Activated naive CD4-positive, alpha-beta T cell treated with anti-CD3 and anti-CD28 coated beads, Interleukin-2, amount 50 U/mL, for 72 hours (primary cell): ENCODE data around the gene TCP1. TPM values are rescaled to one million over a fixed set of nuclear protein-coding genes. Genes with fewer than 3 reads are reported as not detected.
"Not testable (repeated sequence)": the region's sequence is repeated elsewhere in the genome, so short reads cannot be mapped to it uniquely, and the experiment has no call there.

Experiments
- ATAC-seq, 2 donors: fragments of 150-1000 bp; cut with Tn5 transposase; 2 replicates each; pipeline ENCODE4 v1.10.0; 2021; ENCODE audit warnings: mild to moderate bottlenecking in 2 of 2, moderate library complexity in 2 of 2
- DNase-seq, 2 donors: peaks; one replicate each; pipeline ENCODE4 v3.0.0; 2021 to 2022; ENCODE audit warnings: low spot score in 2 of 2
- H3K27ac Mint-ChIP-seq, 2 donors: one replicate each; pipeline ENCODE4 v1.8.0; 2022; ENCODE audit warnings: mild to moderate bottlenecking in 2 of 2, mixed read lengths in 2 of 2
- H3K36me3 Mint-ChIP-seq, 2 donors: one replicate each; pipeline ENCODE4 v1.8.0; 2022; ENCODE audit warnings: mixed read lengths in 2 of 2
- H3K9me3 Mint-ChIP-seq, 2 donors: one replicate each; pipeline ENCODE4 v1.8.0; 2022; ENCODE audit warnings: mixed read lengths in 2 of 2
- total RNA-seq, 2 donors: library from RNA; stranded (reverse); gene quantifications; one replicate each; pipeline ENCODE4 v1.2.3, GENCODE V29; 2022

The TCP1 gene
- total RNA-seq, 2 donors from 2014 or later, result 378 to 626 TPM

- Mint-ChIP-seq H3K9me3 (no peaks in the 10 kb centered on the region), H3K27ac (peak overlapping the region; percentile 0 to 37), H3K36me3 (peaks cover 7 to 20% of the 10 kb centered on the region in 2 donors)
- ATAC-seq, result no peak
- no peak for DNase-seq
These were observed 8.2 kb upstream of the TCP1 start for GRCh38 chr6:159797554-159797953.

- DNase-seq, H3K9me3 Mint-ChIP-seq, ATAC-seq: not testable (repeated sequence)
- H3K36me3 Mint-ChIP-seq, result peaks cover 31 to 42% of the 10 kb centered on the region in 2 donors
- peak overlapping the region; percentile 33 to 76 for H3K27ac Mint-ChIP-seq
These were observed 5.6 kb upstream of the TCP1 start for GRCh38 chr6:159794976-159795375.

DNA sequence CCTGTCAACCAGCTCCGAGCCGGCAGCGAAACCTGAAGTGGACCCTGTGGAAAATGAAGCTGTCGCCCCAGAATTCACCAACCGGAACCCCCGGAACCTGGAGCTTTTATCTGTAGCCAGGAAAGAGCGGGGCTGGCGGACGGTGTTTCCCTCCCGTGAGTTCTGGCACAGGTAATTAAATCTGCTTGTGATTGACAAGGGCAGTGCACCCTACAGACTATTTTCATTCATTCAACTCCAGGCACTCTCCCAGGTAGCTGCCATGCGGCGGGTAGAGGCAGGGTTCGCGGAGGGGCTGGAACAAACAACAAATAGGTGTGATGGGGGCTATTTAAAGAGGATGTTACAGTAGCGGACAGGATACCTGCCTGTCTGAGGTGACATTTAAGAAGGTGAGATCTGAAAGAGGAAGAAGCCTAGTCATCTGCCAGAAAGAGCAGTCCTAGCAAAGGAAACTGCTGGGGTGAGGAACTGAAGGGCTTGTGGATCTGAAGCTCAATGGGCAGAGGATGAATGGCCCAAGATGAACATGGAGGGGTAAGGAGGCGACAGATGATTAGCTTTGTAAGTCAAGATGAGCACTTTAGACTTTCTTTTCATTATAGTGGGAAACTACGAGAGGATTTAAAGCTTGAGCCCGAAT lies 1.7 kb upstream of the TCP1 start:
- Mint-ChIP-seq H3K36me3 (peaks cover 50 to 51% of the 10 kb centered on the region in 2 donors), H3K27ac (peak overlapping the region; percentile 98 to 99), H3K9me3 (no peaks in the 10 kb centered on the region)
- ATAC-seq (no peak), DNase-seq (peak in 1 of 2 donors; percentile 12)

GRCh38 chr6:159790149-159790955 lies 950 bp upstream of the TCP1 start, which contains the start of gene MRPL18:
Gene MRPL18 (plus strand): TSS chr6:159790467. CDS start chr6:159790588, 121 bp downstream.
- ATAC-seq (peak; percentile 87), DNase-seq (peak; percentile 87 to 95)
- no peaks in the 10 kb centered on the region for H3K9me3 Mint-ChIP-seq
- peaks cover 51 to 53% of the 10 kb centered on the region in 2 donors for H3K36me3 Mint-ChIP-seq
- H3K27ac Mint-ChIP-seq, result peak within 1 kb of the TSS; percentile 98 to 99

- no peak for ATAC-seq
- peaks cover 45 to 59% of the 10 kb centered on the region in 2 donors for H3K36me3 Mint-ChIP-seq
- peak overlapping the region; percentile 96 to 99 for H3K27ac Mint-ChIP-seq
- H3K9me3 Mint-ChIP-seq, result no peaks in the 10 kb centered on the region
- peak; percentile 20 to 63 for DNase-seq
These were observed 537 bp downstream of the TCP1 start for GRCh38 chr6:159788753-159789376.

DNA sequence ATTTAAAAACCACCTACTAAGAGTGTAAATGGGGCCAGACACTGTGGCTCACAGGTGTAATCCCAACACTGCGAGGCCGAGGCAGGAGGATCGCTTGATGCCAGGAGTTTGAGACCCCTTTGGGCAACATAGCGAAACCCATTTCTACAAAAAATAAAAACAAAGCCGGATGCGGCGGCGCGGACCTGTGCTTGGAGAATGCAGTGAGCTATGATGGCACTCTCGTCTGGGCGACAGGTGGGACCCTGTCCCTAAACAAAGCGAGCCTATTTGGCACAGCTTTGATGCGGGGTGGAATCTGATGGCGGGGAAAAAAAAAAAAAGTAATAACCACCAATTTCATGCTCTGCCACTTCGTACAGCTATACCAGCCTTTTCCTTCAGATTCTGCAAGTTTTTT lies 1.1 kb downstream of the TCP1 start:
- ATAC-seq (no peak), DNase-seq (no peak)
- Mint-ChIP-seq H3K27ac (peak overlapping the region; percentile 96 to 99), H3K9me3 (no peaks in the 10 kb centered on the region), H3K36me3 (peaks cover 45 to 59% of the 10 kb centered on the region in 2 donors)

GRCh38 chr6:159778542-159779103 lies 10.8 kb downstream of the TCP1 start:
- no peak for ATAC-seq
- no peak for DNase-seq
- Mint-ChIP-seq H3K9me3 (no peaks in the 10 kb centered on the region), H3K36me3 (peaks cover 14 to 31% of the 10 kb centered on the region in 2 donors), H3K27ac (no peak overlapping the region)

GRCh38 chr6:159778131-159778530 lies 11.3 kb downstream of the TCP1 start:
- peak overlapping the region in 1 of 2 donors; percentile 74 for H3K27ac Mint-ChIP-seq
- DNase-seq (no peak), ATAC-seq (no peak)
- H3K36me3 Mint-ChIP-seq, result peaks cover 14 to 31% of the 10 kb centered on the region in 2 donors
- no peaks in the 10 kb centered on the region for H3K9me3 Mint-ChIP-seq

DNA sequence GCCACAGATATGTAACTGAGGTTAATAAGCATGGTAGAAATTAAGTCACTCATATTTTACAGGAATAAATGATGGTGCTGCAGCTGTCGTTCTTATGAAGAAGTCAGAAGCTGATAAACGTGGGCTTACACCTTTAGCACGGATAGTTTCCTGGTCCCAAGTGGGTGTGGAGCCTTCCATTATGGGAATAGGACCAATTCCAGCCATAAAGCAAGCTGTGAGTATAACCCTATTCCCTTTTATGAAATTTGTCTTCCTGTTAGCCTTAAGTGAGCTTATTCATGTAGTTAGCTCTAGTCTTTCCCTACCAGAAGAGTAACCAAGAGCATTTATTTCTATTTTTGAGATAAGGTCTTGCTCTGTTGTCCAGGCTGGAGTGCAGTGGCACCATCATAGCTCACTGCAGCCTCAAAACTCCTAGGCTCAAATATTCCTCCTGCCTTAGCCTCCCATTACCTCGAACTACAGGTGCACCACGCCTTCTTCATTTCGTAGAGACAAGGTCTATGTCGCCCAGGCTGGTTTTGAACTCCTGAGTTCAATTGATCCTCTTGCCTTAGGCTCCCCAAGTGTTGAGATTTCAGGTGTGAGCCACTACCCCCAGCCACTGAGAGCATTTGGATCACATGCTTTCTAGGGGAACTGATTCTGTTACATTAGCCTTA lies 12.0 kb downstream of the TCP1 start:
- ATAC-seq (no peak), DNase-seq (no peak)
- Mint-ChIP-seq H3K27ac (peak overlapping the region in 1 of 2 donors; percentile 74), H3K9me3 (no peaks in the 10 kb centered on the region), H3K36me3 (peaks cover 7 to 25% of the 10 kb centered on the region in 2 donors)

DNA sequence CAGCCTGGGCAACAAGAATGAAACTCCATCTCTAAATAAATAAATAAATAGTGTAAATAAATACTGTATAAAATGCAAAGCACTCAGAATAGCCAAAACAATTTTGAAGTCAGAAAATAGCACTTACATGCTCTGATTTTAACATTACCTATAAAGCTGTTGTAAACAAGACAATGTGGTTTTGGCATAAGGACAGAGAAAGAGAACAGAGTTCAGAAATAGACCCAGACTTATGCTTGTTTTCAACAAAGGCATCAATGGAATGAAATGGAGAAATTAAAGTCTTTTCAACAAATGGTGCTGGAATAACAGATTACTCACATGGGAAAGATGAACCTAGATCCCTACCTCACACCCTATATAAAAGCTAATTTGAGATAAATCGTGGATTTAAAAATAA lies 17.2 kb downstream of the TCP1 start:
- no peaks in the 10 kb centered on the region for H3K9me3 Mint-ChIP-seq
- H3K36me3 Mint-ChIP-seq, result peaks cover 10 to 54% of the 10 kb centered on the region in 2 donors
- DNase-seq (no peak), ATAC-seq (no peak)
- no peak overlapping the region for H3K27ac Mint-ChIP-seq

DNA sequence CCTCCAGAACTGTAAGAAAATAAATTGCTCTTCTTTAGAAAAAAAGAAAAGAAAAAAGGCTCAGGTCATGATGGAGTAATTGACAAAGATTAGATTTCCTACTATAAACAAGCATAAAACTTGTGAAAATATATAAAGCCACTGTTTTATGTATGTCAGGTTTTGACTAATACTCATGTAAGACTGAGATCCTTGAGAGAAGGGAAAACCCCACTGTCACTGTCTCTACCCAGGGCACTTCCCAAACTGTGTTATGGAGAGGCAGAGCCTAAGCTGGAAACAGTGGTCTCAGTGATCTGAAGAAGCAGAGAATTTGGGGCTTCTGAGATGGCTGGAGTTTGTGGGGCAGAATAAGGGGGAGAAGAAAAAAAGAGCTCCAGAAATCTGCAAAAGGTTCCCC lies 19.9 kb downstream of the TCP1 start:
- DNase-seq, result no peak
- H3K36me3 Mint-ChIP-seq, result peaks cover 14 to 51% of the 10 kb centered on the region in 2 donors
- peak; percentile 64 to 89 for ATAC-seq
- H3K9me3 Mint-ChIP-seq, result no peaks in the 10 kb centered on the region
- peak overlapping the region; percentile 17 to 82 for H3K27ac Mint-ChIP-seq

GRCh38 chr6:159766906-159767305 lies 22.5 kb downstream of the TCP1 start:
- DNase-seq (no peak), ATAC-seq (no peak)
- Mint-ChIP-seq H3K27ac (peak overlapping the region in 1 of 2 donors; percentile 32), H3K36me3 (peaks cover 23 to 54% of the 10 kb centered on the region in 2 donors), H3K9me3 (no peaks in the 10 kb centered on the region)

DNA sequence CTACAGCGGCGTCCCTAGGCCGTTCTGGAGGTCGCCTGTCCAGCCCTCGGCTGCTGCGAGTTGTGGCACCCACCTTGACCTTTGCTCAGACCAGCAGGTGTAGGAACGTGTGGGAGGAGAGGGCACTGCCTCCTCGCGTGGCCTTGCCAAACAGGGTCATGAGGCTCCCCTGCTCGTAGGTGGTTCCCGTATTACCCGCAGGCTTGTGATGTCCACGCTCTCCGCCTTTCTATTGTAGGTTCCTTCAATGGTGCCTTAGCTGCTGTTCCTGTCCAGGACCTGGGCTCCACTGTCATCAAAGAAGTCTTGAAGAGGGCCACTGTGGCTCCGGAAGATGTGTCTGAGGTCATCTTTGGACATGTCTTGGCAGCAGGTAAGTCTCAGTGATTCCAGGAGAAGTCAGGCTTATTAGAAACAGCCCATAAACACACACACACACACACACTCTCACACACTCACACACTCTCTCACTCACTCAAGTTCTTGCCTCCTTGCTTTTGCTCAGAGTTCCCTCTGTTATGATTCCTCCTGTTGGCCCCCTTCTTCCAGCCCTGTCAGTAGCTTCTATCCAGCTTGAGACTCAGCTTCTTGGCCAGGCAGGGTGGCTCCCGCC lies 26.6 kb downstream of the TCP1 start:
- H3K9me3 Mint-ChIP-seq, result no peaks in the 10 kb centered on the region

GRCh38 chr6:159761873-159762680 lies 27.3 kb downstream of the TCP1 start, which contains the start of gene ACAT2:
Gene ACAT2 (plus strand): TSS chr6:159762045. CDS start chr6:159762088, 43 bp downstream.
- no peaks in the 10 kb centered on the region for H3K9me3 Mint-ChIP-seq
- H3K27ac Mint-ChIP-seq, result peak within 1 kb of the TSS; percentile 98 to 99
- peak; percentile 96 for ATAC-seq
- H3K36me3 Mint-ChIP-seq, result peaks cover 24 to 28% of the 10 kb centered on the region in 2 donors
- DNase-seq, result peak; percentile 92 to 96

More for the DNA sequence above, 26.6 kb downstream of the TCP1 start:
- ATAC-seq (peak in 1 of 2 donors; percentile 14), DNase-seq (peak in 1 of 2 donors; percentile 21)
- Mint-ChIP-seq H3K27ac (peak overlapping the region; percentile 97 to 99), H3K36me3 (peaks cover 25 to 28% of the 10 kb centered on the region in 2 donors)
